Measurements from ENCODE around the gene MSLN.
A peak's percentile ranks its signal among the peaks of the same experiment; 100 is the strongest.

The MSLN gene

DNA sequence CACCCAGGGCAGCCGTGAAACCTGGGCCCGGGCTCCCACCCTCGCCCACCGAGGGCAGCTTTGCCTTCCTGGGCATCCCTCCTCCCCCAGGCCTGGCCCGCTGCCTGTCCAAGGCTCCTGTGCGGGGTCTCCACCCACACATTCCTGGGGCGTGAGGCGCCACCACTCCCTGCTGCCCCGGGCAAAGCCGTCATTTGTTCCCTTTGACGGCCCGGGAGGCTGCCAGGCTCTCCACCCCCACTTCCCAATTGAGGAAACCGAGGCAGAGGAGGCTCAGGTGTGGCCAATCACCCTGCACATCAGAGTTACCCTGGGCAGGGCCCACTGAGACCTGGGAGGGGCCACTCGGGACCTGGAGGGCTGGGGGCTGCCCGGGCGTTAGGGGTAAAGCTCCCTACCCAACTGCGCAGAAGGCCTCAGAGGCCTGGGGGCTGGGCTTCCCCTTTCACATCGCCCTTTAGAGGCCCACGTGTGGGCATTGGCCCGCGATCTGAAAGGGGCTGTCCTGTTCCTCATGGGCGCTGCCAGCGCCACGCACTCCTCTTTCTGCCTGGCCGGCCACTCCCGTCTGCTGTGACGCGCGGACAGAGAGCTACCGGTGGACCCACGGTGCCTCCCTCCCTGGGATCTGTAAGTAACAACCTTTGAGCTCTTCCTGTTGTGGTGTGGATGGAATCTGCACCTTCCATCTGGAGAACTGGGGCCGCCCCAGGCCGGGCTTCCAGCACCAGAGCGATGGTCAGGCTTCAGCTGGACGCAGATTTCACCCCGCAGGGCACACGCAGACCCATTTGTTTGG, at the start of gene MSLN:
MSLN (plus strand) TSS at position 190 of the 799 bp plus-strand sequence. CDS start 1,947 bp downstream, outside the sequence.
- DNase-seq, result no peak

DNA sequence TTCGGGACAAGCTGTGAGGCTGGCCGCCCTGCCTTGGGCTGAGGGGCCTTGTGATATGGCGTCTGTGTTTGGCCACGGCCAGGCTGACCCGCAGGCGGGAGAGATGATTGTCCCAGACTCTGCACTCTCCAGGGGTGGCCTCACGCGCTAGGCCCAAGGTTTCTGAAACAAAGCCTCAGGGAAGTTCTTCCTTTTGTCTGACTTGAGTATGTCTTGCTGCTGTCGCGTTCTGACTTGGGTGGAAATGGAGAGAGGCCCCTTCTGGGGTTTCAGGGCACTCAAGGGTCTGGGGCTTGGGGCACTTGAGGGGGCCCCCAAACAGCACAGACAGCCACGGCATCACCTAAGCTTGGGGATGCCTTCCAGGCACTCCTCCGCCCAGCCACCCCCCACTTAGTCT, 49.5 kb upstream of the MSLN start:
- no peak for DNase-seq

DNA sequence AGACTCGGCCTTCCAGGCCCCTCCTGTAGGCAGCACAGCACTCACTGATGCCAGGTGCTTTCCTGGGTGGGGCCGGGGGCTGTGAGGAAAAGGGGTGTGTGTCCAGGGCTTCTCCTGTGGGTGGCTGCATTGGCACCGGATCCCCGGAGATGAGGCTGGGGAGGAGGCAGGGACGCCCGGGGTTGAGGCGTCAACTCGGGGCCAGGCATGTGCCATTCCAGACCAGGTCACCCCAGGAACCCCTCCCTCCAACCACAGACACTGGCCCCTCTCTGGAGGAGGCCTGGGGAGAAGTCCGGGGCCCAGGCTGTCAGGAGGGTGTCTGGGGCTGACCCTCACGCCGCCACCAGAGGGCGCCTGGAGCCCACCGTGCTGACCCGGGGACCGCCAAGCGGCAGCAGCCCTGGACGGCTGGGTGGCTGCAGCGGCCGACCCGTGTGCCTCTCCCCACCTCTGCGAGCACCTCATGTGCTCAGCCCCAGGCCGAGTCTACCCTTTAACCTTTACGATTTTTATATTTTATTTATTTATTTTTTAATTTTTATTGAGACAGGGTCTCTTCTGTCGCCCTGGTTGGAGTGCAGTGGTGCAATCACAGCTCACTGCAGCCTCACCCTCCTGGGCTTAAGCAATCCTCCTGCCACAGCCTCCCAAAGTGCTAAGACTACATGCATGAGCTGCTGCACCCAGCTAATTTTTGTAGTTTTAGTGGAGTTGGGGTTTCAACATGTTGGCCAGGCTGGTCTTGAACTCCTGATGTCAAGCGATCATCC, 48.8 kb upstream of the MSLN start:
- DNase-seq, result peak; percentile 71

DNA sequence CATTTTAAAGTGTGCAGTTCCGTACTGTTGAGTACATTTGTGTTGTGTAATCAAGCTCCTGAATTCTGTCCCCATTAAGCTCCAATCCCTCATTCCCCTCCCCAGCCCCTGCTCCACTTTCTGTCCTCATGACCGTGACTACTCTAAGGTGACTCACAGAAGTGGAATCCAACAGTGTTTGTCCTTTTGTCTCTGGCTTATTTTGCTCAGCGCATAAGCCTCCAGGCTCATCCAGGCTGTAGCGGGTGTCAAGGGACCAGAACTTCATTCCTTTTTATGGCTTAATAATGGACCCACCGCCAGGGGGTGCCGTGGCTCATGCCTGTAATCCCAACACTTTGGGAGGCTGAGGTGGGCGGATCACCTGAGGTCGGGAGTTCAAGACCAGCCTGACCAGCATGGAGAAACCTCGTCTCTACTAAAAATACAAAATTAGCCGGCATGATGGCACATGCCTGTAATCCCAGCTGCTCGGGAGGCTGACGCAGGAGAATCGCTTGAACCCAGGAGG, 47.7 kb upstream of the MSLN start:
- DNase-seq, result peak; percentile 43

DNA sequence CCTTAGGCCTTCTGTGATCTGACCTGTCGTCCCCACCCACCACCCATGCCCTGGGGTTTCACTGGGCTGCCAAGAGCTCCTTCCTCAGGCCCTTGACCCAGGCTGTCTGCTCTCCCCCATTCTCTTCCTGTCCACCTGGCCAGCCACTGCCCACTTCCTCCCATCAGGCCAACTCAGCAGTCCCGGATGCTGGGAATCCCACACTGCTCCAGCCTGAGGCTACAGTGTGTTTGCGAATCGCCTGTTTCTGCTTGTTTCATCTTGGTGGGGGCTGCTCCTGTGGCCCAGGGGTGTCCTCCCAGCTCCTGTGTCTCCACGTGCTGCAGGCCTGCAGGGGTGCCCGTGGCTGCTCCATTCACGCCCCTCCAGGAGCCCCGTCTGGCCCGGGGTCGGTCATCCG, 46.5 kb upstream of the MSLN start:
- no peak for DNase-seq

DNA sequence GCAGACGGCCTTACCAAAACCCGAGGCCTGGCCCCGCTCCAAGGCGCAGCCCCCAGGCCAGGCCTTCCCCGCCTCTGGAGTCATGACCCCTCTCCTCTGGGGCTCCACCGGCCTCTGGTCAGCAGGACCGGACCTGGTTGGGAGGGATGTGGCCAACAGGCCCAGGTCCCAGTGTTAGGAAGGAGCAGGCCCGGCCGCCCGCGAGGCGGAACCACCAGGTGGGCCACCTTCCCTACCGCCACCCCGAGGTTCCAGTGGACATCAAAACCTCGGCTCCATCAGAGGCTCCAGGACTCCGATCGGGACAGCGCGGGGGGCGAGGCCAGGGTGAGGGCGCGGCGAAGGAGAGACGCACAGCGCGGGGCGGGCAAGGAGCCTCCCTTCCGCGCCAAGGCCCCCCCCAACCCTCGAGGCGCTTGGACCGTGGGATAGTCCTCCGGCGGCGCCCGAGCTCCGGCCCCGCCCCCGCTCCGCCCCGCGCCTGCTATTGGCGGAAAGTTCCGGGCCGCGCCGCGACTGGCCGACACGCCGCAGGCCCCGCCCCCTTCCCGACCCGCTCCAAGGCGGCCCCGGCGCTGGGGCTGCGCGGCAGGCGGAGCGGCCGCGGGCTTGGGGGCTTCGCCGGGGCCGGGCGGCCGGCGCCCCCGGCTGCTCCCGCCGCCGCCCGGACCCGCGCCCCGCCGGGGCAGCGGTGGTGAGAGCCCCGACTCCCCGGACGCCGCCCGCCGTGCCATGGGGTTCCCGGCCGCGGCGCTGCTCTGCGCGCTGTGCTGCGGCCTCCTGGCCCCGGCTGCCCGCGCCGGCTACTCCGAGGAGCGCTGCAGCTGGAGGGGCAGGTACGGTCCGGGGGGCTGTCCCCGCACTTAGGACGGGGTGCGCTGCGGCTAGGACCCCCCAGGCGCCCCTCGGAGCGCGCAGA, 45.7 kb upstream of the MSLN start, which contains the start of gene METRN:
METRN (plus strand) TSS at position 561 of the 919 bp plus-strand sequence; CDS start at position 733, 172 bp downstream.
- peak; percentile 86 for DNase-seq

DNA sequence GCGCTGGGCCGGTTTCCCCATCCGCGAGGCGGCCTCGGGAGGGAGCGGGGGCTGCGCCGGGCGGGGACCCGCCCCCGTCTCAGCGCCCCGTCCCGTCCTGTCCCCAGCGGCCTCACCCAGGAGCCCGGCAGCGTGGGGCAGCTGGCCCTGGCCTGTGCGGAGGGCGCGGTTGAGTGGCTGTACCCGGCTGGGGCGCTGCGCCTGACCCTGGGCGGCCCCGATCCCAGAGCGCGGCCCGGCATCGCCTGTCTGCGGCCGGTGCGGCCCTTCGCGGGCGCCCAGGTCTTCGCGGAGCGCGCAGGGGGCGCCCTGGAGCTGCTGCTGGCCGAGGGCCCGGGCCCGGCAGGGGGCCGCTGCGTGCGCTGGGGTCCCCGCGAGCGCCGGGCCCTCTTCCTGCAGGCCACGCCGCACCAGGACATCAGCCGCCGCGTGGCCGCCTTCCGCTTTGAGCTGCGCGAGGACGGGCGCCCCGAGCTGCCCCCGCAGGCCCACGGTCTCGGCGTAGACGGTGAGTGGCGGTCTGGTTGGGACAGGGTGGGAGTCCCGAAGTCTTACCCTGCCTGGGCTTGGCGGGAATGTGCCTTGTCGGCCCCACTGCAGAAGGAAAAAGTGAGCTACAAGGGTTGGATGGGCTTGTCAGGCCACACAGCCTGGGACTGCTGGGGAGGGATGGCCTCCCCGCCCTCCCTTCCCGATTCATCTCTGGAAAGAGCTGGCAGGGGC, 44.9 kb upstream of the MSLN start:
- DNase-seq, result no peak

DNA sequence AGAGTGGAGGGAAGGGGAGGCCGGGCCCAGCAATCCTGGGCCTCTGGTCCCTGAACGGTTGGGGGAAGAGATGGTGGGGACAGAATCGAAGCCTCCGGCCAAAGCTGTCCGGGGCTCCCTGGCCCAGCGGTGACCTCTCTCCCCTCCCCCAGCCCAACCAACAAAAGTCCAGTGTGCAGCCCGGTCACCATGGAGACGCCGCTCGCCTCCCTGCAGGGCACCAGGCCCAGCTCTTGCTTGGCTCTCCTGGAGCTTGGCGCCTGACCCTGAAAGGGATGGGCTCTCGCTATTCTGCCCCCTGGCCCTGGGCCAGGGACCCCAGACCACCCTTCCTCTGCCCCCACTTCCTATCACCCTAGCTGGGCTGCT, 44.4 kb upstream of the MSLN start:
- DNase-seq, result no peak

DNA sequence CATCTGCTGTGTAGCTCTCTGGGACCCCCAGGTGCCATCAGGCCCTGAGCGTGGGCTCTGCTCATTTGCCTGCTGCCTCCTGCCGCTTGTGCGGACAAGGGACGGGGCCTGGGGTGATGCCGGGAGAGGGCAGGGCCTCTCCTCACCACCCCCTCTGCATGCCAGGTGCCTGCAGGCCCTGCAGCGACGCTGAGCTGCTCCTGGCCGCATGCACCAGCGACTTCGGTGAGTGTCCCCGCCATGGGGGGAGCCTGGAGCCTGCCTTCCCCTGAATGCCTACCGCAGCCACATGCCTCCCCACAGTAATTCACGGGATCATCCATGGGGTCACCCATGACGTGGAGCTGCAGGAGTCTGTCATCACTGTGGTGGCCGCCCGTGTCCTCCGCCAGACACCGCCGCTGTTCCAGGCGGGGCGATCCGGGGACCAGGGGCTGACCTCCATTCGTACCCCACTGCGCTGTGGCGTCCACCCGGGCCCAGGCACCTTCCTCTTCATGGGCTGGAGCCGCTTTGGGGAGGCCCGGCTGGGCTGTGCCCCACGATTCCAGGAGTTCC, 43.7 kb upstream of the MSLN start:
- DNase-seq, result no peak

DNA sequence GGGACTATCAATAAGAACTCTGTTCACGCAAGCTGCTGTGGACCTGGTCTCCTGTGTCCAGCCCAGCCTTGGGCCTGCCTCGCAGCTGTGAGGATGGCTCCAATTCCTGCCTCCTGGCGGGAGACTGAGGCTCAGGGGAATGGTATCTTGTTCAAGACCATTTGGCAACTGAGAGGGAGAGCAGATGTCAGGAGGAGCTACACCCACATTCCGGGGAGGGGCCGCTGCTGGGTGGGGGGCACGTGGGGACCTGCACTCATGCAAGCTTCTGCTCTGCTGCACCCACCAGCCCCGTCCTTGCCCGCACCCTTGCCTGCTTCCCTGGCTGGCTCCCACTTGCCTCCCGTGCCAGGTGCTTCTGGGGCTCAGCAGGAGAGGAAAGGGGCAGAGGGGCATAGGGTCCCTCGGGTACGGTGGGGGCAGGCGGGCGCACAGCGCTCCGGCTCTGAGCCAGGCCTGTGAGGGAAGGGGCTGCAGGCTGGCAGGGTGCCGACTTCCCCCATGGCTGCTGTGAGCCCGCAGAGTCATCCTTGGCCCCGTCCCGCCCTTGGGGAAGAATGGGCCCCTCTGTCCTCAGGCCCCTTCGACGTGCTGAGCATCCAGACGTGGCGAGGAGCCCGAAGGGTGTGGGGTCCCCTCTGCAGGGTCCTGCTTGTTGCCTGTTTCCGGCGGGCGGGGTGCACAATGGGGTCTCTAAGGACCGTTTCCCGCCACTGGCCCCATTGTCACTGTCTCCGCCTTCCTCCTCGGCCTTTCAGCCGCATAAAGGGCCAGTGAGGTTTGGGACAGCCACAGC, 42.9 kb upstream of the MSLN start:
- no peak for DNase-seq

DNA sequence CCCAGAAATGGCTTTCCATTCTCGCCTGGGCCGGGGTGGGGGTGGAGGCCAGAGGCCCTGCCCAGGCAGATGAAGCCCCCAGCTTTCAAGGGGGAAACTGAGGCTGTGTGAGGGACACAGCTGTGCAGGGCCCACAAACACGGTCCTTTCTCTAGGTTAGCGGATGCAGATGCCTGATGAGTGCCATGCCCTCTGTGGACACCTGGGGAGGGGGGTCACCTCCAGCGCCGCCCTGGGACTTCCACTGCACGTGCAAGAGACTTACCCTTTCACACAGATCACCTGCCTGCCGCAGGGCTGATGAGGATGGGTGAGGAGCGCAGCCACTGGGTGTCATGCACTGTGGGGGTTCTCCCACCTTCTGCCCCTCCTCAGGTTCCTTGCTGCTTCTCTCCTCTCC, 42.1 kb upstream of the MSLN start:
- no peak for DNase-seq

DNA sequence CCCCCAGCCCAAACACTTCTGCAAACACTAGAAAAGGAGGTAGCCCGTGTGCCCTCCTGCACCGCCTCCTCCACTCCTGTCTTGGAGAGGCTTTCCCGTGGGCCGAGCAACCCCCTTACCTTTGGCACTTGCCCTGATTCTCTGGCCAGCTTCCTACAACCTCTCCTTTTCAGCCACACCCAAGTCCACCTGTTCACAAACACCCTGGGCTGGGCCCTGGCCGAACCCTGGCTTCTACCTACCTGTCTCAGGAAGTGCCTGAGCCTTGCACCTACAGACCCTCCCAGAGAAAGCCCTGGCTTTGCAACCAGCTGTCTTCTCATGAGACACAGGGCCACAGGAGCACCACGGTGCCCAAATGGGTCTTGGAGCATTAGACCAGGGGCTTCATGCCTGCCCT, 41.6 kb upstream of the MSLN start:
- DNase-seq, result no peak

DNA sequence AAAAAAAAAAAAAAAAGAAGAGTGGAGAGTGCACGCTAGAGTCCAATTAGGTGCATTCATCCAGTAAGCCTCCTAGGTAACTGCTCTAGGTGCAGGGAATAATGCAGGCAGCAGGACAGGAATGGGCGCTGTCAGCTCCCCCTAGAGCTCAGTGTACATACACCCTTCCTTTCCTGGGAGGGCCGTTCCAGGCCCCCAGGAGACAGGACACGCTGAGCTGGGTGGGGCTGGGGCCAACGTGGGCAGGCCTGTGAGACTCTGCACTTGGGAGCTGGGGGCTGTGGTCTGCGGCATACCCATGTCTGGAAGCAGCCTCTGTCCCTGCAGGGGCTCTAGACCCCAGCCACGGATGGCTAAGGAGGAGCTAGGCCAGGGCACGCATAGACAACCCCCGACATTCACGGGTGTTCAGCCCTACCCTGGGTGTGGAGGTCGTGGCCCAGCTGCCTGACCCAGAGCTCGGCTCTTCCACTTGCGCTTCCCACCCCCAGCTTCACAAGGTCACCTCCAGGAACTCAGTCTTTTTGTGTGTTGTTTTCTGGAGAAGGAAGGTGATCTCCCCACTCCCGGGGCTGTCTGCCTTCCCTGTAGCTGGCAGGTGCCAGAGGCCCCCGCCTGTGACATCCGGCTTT, 40.6 kb upstream of the MSLN start:
- no peak for DNase-seq

DNA sequence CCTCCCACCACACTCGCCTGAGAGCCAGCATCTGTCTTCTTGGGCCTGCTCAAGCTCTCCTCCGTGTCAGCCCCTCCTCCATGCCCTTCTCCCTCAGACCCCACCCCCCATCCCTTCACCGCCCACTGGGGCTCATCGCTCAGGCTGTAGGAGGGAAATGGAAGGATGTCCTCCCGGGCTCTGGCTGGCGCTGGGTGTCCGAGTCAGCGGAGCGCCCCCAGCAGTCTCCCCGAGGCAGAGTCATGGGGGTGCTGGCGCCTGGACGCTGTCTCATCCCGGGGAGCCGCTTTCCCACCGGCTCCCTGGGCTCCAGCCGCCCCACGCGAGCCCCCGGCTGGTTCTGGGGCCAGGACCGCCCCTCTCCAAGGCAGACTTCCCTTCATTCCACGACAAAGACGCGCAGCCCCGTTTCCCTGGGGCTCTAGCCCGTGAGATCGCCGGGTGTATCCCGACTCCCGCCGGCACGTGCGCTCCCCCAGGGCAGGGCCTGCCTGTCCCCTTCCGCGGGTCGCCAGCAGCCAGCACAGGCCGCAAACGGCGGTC, 40.0 kb upstream of the MSLN start:
- DNase-seq, result no peak

DNA sequence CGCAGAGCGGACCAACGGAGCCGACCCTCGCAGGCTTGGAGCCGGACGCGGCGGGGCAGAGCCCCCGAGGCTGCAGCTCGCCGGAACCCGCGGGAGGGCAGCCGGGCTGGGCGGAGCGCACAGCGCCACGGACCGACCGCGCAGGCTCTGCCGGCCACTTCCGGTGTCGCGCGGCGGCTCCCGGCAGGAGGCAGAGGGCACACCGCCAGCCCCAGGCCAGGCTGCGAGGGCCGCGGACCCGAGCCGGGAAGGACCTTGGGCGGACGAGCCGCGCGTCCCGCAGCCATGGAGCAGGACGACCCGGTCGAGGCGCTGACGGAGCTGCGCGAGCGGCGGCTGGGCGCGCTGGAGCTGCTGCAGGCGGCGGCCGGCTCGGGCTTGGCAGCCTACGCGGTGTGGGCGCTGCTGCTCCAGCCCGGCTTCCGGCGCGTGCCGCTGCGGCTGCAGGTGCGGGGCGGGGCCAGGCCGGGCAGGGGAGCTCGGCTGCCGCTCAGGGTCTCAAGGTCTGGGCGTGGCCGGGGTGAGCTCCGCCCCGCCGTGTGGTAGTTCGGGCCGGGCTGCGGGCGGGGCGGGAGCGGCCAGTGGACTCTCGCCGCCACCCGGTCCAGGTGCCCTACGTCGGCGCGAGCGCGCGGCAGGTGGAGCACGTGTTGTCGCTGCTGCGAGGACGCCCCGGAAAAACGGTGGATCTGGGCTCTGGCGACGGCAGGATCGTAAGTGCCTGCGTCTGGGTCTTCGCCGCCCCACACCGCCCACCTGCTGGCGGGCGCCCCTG, 39.4 kb upstream of the MSLN start, which contains the start of gene ANTKMT:
ANTKMT (plus strand) TSS at position 157 of the 775 bp plus-strand sequence; CDS start at position 286, 129 bp downstream.
- peak; percentile 69 for DNase-seq

DNA sequence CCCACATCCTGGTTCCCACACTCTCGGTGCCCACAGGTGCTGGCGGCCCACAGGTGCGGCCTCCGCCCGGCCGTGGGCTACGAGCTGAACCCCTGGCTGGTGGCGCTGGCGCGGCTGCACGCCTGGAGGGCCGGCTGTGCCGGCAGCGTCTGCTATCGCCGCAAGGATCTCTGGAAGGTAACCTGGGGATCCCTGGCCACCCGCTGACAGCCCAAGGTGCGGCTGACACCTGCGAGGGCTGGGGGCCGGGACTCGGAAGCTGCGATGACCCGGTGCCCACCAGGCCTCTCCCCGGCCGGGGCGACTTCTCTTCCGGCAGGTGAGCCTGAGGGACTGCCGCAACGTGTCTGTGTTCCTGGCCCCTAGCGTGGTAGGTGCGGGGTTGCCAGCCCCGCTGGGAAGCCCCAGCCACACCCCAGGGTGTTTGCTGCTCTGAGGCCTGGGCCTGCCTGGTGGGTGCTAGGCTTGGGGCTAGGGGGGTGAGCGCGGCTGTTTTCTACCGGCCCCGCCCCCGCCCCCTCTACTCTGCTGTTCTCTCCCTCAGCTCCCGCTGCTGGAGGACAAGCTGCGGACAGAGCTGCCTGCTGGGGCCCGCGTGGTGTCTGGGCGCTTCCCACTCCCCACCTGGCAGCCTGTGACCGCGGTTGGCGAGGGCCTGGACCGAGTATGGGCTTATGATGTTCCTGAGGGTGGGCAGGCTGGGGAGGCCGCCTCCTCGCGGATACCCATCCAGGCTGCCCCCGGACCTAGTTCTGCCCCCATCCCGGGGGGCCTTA, 38.6 kb upstream of the MSLN start:
- DNase-seq, result no peak

DNA sequence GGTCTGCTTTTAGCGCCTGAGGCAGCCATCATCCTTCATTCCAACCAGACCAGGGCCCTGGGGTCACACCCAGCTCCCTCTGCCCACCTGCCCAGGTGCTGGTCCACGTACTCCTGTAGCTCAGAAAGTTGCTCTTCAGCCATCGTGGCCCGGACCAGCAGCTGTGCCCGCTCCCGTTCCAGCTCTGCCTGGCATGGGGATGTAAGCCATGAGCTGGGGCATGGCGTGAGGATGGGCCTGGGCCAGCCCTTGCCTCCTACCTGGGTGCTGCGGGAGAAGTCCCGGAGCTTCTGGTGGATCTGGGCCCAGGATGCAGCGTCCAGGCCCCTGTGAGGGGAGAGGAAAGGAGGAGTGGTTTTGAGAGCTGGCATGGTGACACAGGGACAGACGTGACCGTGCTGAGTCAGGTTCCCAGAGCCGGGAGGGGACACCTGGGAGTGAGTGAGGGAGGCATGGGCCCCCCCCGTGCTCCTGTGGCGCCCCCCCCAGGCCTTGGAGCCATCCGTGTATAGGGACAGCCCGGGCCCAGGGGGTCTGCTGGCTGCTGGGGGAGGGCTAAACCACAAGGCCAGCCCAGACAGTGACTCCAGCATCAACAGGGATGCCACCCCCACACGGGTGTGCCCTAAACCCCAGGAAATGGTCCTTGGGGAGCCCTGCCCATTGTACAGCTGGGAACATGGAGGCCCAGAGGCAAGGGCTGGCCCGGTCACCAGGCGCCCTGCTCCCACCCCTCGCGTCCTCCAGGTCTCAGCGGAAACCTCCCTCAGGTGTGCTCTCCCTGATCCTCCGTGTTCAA, 37.5 kb upstream of the MSLN start:
- DNase-seq, result no peak

DNA sequence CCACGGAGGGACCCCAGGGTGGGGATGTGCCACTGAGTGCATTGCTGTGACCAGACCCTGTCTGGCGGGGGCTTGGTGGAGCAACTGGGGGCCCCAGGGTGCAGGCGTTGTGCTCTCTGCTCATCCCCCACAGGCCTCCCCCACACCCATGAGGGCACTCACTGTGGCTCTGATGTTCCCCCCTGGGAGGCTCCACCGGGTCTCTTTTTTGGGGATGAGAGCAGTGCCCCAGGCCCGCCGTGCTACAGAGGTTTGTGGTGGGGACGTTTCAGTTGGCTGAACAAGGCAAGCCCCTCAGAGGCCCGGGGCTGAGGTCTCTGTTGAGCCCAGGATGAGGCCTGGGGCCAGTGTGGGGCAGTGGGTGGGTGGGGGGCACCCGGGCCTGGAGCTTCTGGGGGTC, 36.8 kb upstream of the MSLN start:
- DNase-seq, result no peak

Measured in stimulated activated naive CD4-positive, alpha-beta T cell treated with Interleukin-2 at 50 U/mL for 16 hours (primary cell).